HG02623 (cell line): ENCODE measurements around the gene LMO1.

ENCODE experiments used
- ATAC-seq: cut with Tn5 transposase; IDR thresholded peaks from one replicate; pipeline ENCODE4 v1.9.1; 2021; ENCODE audit warnings: moderate library complexity; ENCODE audit not compliant: unreplicated experiment

The LMO1 gene

GRCh38 chr11:8266246-8267241, 2.9 kb upstream of the LMO1 start:
- no peak for ATAC-seq

- no peak for ATAC-seq
These were observed 2.1 kb upstream of the LMO1 start for GRCh38 chr11:8265681-8266241.

GRCh38 chr11:8263109-8263768, 439 bp downstream of the LMO1 start:
- ATAC-seq = no peak

- peak; percentile 42 for ATAC-seq
These were observed 1.0 kb downstream of the LMO1 start for GRCh38 chr11:8262552-8263108.

- ATAC-seq = no peak
These were observed 1.6 kb downstream of the LMO1 start for GRCh38 chr11:8261921-8262551.

- ATAC-seq = no peak
These were observed 2.4 kb downstream of the LMO1 start for GRCh38 chr11:8261291-8261690.

- no peak for ATAC-seq
These were observed 3.3 kb downstream of the LMO1 start for GRCh38 chr11:8260202-8260966.

GRCh38 chr11:8259306-8259959, 4.2 kb downstream of the LMO1 start:
- no peak for ATAC-seq

- ATAC-seq = no peak
These were observed 4.9 kb downstream of the LMO1 start for GRCh38 chr11:8258784-8259183.

- ATAC-seq = no peak
These were observed 5.4 kb downstream of the LMO1 start for GRCh38 chr11:8258289-8258688.

GRCh38 chr11:8257003-8257664, 6.5 kb downstream of the LMO1 start:
- no peak for ATAC-seq

GRCh38 chr11:8256271-8257002, 7.2 kb downstream of the LMO1 start:
- ATAC-seq = no peak

GRCh38 chr11:8253566-8253965, 10.1 kb downstream of the LMO1 start:
- ATAC-seq = no peak

- ATAC-seq = no peak
These were observed 10.7 kb downstream of the LMO1 start for GRCh38 chr11:8252946-8253345.

- ATAC-seq = no peak
These were observed 11.3 kb downstream of the LMO1 start for GRCh38 chr11:8252388-8252787.

- no peak for ATAC-seq
These were observed 11.9 kb downstream of the LMO1 start for GRCh38 chr11:8251616-8252295.

- ATAC-seq = no peak
These were observed 12.6 kb downstream of the LMO1 start for GRCh38 chr11:8250981-8251615.
